HUES64 (cell line): ENCODE measurements around the gene ARNT2. TPM values are rescaled to one million over a fixed set of nuclear protein-coding genes. Genes with fewer than 3 reads are reported as not detected.

ENCODE experiments used
- H3K27ac ChIP-seq: 2 replicates; pipeline ENCODE4 v1.7.0; 2013; ENCODE audit warnings: low read depth, low read length, inconsistent platforms
- H3K27me3 ChIP-seq: 2 replicates; pipeline ENCODE4 v1.6.1; 2013; ENCODE audit warnings: mild to moderate bottlenecking, low read length; ENCODE audit not compliant: insufficient read depth
- H3K36me3 ChIP-seq: 2 replicates; pipeline ENCODE4 v1.6.1; 2013; ENCODE audit warnings: mild to moderate bottlenecking, low read length; ENCODE audit not compliant: insufficient read depth
- H3K4me1 ChIP-seq: 2 replicates; pipeline ENCODE4 v1.6.1; 2013; ENCODE audit warnings: mild to moderate bottlenecking, low read length, moderate library complexity; ENCODE audit not compliant: insufficient read depth
- H3K4me3 ChIP-seq: 2 replicates; pipeline ENCODE4 v1.5.1; 2013; ENCODE audit warnings: mild to moderate bottlenecking, low read length, moderate library complexity
- H3K9ac ChIP-seq: 2 replicates; pipeline ENCODE4 v1.6.1; 2013; ENCODE audit warnings: mild to moderate bottlenecking, low read depth, low read length
- H3K9me3 ChIP-seq: 2 replicates; pipeline ENCODE4 v1.6.1; 2013; ENCODE audit warnings: low read depth, low read length; ENCODE audit not compliant: insufficient read depth
- WGBS: fragments of 150-250, 120-280 bp; methylation state at CpG from one replicate; pipeline ENCODE4 v1.1.7; 2013; ENCODE audit warnings: missing lambda C conversion rate; 5-methylcytosine and 5-hydroxymethylcytosine counted together
- polyA plus RNA-seq, 2 experiments: library from polyadenylated mRNA; stranded (reverse); fragments of 50-300 nt; gene quantifications; one replicate each; pipeline ENCODE4 v1.2.3, GENCODE V29; 2013

ARNT2 gene
- 8.4 TPM for polyA plus RNA-seq (2013, experiment 1 of 2)
- 10.1 TPM for polyA plus RNA-seq (2013, experiment 2 of 2)

- H3K9ac ChIP-seq = peak within 1 kb of the TSS; percentile 92
- H3K27ac ChIP-seq = no peak within 1 kb of the TSS
- no peaks in the 10 kb centered on the region for H3K9me3 ChIP-seq
- H3K4me3 ChIP-seq = peak within 1 kb of the TSS; percentile 71
- peaks cover 7% of the 10 kb centered on the region; the same call in 1 of the 2 replicates for H3K4me1 ChIP-seq
- H3K27me3 ChIP-seq = peaks cover 38% of the 10 kb centered on the region
- H3K36me3 ChIP-seq = no peaks in the 10 kb centered on the region
- WGBS = under 1% methylated on average over 102 of the region's 102 CpGs
Observed at GRCh38 chr15:80404057-80404760, at the start of gene ARNT2. Gene ARNT2 (plus strand): TSS chr15:80404382. CDS start chr15:80404516, 134 bp downstream.

- H3K9me3 ChIP-seq = peaks cover 21% of the 10 kb centered on the region
- H3K27me3 ChIP-seq = no peaks in the 10 kb centered on the region
- no peak overlapping the region for H3K4me3 ChIP-seq
- no peaks in the 10 kb centered on the region for H3K36me3 ChIP-seq
- no peak overlapping the region for H3K27ac ChIP-seq
- 81% methylated on average over 3 of the region's 3 CpGs for WGBS
- H3K9ac ChIP-seq = no peak overlapping the region
- H3K4me1 ChIP-seq = no peaks in the 10 kb centered on the region
Observed at GRCh38 chr15:80367094-80367493, 37.1 kb upstream of the ARNT2 start.

GRCh38 chr15:80367661-80368060, 36.5 kb upstream of the ARNT2 start:
- Histone ChIP-seq H3K4me3 (no peak overlapping the region), H3K27ac (no peak overlapping the region), H3K4me1 (no peaks in the 10 kb centered on the region), H3K9me3 (peaks cover 21% of the 10 kb centered on the region), H3K36me3 (no peaks in the 10 kb centered on the region), H3K27me3 (no peaks in the 10 kb centered on the region), H3K9ac (no peak overlapping the region)
- 69% methylated on average over 1 of the region's 1 CpG for WGBS

- H3K27me3 ChIP-seq = no peaks in the 10 kb centered on the region
- H3K9me3 ChIP-seq = peaks cover 21% of the 10 kb centered on the region
- no peak overlapping the region for H3K9ac ChIP-seq
- H3K4me1 ChIP-seq = no peaks in the 10 kb centered on the region
- WGBS = 94% methylated on average over 2 of the region's 2 CpGs
- no peak overlapping the region for H3K4me3 ChIP-seq
- H3K36me3 ChIP-seq = no peaks in the 10 kb centered on the region
- H3K27ac ChIP-seq = no peak overlapping the region
Observed at GRCh38 chr15:80371924-80372323, 32.3 kb upstream of the ARNT2 start.

- H3K27me3 ChIP-seq = no peaks in the 10 kb centered on the region
- H3K4me1 ChIP-seq = no peaks in the 10 kb centered on the region
- H3K9me3 ChIP-seq = no peaks in the 10 kb centered on the region
- no peak overlapping the region for H3K4me3 ChIP-seq
- H3K9ac ChIP-seq = no peak overlapping the region
- no peaks in the 10 kb centered on the region for H3K36me3 ChIP-seq
- no peak overlapping the region for H3K27ac ChIP-seq
- 83% methylated on average over 4 of the region's 4 CpGs for WGBS
Observed at GRCh38 chr15:80374441-80374840, 29.7 kb upstream of the ARNT2 start.

GRCh38 chr15:80375968-80376891, 28.0 kb upstream of the ARNT2 start:
- H3K27ac ChIP-seq = no peak overlapping the region
- H3K27me3 ChIP-seq = no peaks in the 10 kb centered on the region
- H3K36me3 ChIP-seq = no peaks in the 10 kb centered on the region
- no peak overlapping the region for H3K4me3 ChIP-seq
- H3K4me1 ChIP-seq = no peaks in the 10 kb centered on the region
- WGBS = 93% methylated on average over 4 of the region's 4 CpGs
- no peaks in the 10 kb centered on the region for H3K9me3 ChIP-seq
- no peak overlapping the region for H3K9ac ChIP-seq

- Histone ChIP-seq H3K36me3 (no peaks in the 10 kb centered on the region), H3K9ac (no peak overlapping the region), H3K4me3 (no peak overlapping the region), H3K4me1 (no peaks in the 10 kb centered on the region), H3K27me3 (no peaks in the 10 kb centered on the region), H3K27ac (no peak overlapping the region), H3K9me3 (no peaks in the 10 kb centered on the region)
- WGBS = 95% methylated on average over 4 of the region's 4 CpGs
Observed at GRCh38 chr15:80379693-80380092, 24.5 kb upstream of the ARNT2 start.

GRCh38 chr15:80380154-80380553, 24.0 kb upstream of the ARNT2 start:
- 88% methylated on average over 3 of the region's 3 CpGs for WGBS
- Histone ChIP-seq H3K27me3 (no peaks in the 10 kb centered on the region), H3K36me3 (no peaks in the 10 kb centered on the region), H3K27ac (no peak overlapping the region), H3K9me3 (no peaks in the 10 kb centered on the region), H3K9ac (no peak overlapping the region), H3K4me3 (no peak overlapping the region), H3K4me1 (no peaks in the 10 kb centered on the region)

- 95% methylated on average over 3 of the region's 3 CpGs for WGBS
- Histone ChIP-seq H3K4me1 (peaks cover 10% of the 10 kb centered on the region), H3K9me3 (no peaks in the 10 kb centered on the region), H3K4me3 (no peak overlapping the region), H3K36me3 (no peaks in the 10 kb centered on the region), H3K27ac (no peak overlapping the region), H3K27me3 (no peaks in the 10 kb centered on the region), H3K9ac (no peak overlapping the region)
Observed at GRCh38 chr15:80382285-80382684, 21.9 kb upstream of the ARNT2 start.

- Histone ChIP-seq H3K9ac (no peak overlapping the region), H3K36me3 (no peaks in the 10 kb centered on the region), H3K4me3 (no peak overlapping the region), H3K27me3 (no peaks in the 10 kb centered on the region), H3K9me3 (no peaks in the 10 kb centered on the region), H3K27ac (no peak overlapping the region), H3K4me1 (peaks cover 17% of the 10 kb centered on the region)
- WGBS = 91% methylated on average over 3 of the region's 3 CpGs
Observed at GRCh38 chr15:80384432-80384831, 19.8 kb upstream of the ARNT2 start.

- H3K9me3 ChIP-seq = no peaks in the 10 kb centered on the region
- H3K27ac ChIP-seq = no peak overlapping the region
- WGBS = 77% methylated on average over 1 of the region's 1 CpG
- H3K9ac ChIP-seq = no peak overlapping the region
- no peak overlapping the region for H3K4me3 ChIP-seq
- no peaks in the 10 kb centered on the region for H3K27me3 ChIP-seq
- peaks cover 21% of the 10 kb centered on the region for H3K4me1 ChIP-seq
- no peaks in the 10 kb centered on the region for H3K36me3 ChIP-seq
Observed at GRCh38 chr15:80386151-80386550, 18.0 kb upstream of the ARNT2 start.
